HCEC 1CT (cell line): ENCODE results near the gene DPY19L2.
"Not testable (repeated sequence)": the region's sequence is repeated elsewhere in the genome, so short reads cannot be mapped to it uniquely, and the experiment has no call there.

Experiments used
- DNase-seq: peaks from one replicate; pipeline ENCODE4 v3.0.0-alpha.2; 2017

Gene DPY19L2

DNA sequence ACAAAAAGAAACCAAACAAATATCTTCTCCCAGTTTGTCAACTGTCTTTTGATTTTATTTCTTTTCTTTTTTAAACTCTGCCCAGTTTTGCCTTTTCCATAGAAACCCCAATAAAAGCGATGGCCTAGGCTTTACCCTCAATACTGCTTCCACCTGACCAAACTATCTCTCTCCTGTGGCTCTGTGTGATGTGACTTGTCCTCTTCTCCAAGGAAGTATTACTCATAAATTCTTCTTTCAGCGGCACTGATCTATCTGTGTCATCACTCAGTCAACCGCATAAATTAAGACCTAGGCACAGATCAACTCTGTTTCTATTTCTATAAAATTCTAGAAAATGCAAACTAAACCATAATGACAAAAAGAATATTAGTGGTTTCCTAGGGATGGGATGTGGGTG, 9.8 kb downstream of the DPY19L2 start:
- not testable (repeated sequence) for DNase-seq

DNA sequence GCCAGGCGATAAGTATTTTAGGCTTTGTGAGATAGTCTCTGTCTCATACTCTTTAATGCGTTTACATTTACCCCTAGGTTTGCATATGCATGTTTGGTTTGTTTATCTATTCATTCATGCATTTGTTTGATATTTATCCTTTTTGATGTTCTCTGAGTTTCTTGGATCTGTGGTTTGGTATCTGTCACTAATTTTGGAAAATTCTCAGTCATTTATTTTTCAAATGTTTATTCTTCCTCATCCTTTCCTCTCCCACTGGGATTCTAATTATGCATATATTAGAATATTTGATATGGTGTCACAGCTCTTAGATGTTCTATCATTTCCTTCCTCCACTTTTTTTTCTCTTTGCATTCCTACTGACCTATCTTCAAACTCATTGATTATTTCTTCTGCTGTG, 11.9 kb downstream of the DPY19L2 start:
- DNase-seq, result not testable (repeated sequence)

GRCh38 chr12:63655543-63656257, 12.6 kb downstream of the DPY19L2 start:
- DNase-seq, result not testable (repeated sequence)

GRCh38 chr12:63654481-63654880, 13.8 kb downstream of the DPY19L2 start:
- not testable (repeated sequence) for DNase-seq

DNA sequence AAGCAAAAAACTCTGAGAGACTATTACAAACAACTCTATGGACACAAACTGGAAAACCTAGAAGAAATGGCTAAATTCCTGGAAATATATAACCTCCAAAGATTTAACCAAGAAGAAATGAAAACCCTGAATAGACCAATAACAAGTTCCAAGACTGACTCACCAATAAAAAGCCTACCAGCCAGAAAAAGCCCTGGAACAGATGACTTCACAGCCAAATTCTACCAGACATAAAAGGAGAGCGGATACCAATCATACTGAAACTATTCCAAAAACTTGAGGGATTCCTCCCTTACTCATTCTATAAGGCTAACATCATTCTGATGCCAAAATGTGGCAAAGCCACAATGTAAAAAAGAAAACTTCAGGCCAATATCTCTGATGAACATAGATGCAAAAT, 18.8 kb downstream of the DPY19L2 start:
- peak; percentile 72 for DNase-seq

DNA sequence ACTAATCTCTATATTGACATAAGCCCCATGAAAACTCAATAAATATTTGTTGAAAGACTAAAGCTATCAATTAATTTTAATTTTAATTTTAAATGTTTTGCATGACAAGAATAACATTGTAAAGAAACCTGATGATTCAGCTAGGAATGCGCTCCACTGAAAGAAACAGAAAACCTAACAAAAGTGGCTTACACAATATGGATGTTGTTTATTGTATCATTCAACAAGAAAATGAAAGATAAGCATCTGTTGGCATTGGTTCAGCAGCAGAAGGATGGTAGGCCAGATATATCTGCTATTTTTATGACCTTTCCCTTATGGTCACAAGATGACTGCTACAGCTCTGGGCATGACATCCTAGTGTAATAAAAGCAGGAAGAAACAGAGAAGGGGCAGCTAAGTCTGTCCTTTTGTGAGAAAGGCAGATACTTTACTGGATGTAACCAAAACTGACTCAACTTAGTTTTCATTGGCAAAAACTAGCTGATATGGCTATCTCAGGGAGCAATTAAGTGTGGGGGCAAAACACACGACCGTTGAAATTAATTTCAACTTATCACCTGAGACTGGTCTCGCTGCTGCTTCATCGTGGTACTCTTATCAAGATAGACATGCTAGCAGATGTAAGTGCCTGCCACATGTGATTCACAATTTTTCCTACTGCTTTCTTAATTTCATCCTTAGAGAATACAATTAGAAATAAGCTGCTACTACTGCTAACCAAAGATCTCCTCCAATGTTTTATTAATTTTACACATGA, 24.7 kb downstream of the DPY19L2 start:
- not testable (repeated sequence) for DNase-seq

GRCh38 chr12:63624258-63624657, 44.0 kb downstream of the DPY19L2 start:
- not testable (repeated sequence) for DNase-seq

GRCh38 chr12:63615544-63615943, 52.7 kb downstream of the DPY19L2 start:
- not testable (repeated sequence) for DNase-seq

GRCh38 chr12:63611285-63611684, 57.0 kb downstream of the DPY19L2 start:
- DNase-seq, result not testable (repeated sequence)

GRCh38 chr12:63609281-63609680, 59.0 kb downstream of the DPY19L2 start:
- DNase-seq, result not testable (repeated sequence)

- DNase-seq, result not testable (repeated sequence)
These were observed 63.3 kb downstream of the DPY19L2 start for GRCh38 chr12:63604985-63605384.

DNA sequence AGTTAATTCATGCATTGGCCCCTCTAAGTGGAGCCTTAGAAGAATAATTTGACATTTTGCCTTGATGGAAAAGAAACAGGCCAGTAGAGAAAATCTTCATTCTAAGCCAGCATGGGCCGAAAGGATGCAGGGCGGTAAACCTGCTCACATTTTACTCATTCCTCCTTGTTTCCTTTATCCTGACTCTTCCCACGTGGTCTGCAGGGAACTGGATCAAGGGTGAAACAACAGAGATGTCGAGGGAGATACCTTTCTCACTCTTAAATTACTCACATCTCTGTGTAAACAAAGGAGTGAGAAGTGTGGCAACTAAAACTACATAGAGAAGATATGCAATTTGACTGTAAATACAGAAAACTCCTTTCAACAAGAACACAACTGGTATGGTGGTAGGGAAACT, 73.5 kb downstream of the DPY19L2 start:
- DNase-seq, result peak; percentile 2

DNA sequence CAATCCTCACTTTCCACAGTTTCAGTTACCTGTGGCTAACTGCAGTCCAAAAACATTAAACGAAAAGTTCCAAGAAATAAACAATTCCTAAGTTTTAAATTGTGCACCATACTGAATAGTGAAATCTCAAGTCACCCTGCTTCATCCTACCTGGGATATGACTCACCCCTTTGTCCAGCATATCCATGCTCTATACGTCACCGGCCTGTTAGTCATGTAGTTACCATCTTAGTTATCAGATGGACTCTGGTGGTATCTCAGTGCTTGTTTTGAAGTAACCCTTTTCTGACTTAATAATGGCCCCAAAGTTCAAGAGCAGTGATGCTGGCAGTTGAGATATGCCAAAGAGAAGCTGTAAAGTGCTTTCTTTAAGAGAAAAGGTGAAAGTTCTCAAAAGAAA, 83.9 kb downstream of the DPY19L2 start:
- DNase-seq, result not testable (repeated sequence)

- not testable (repeated sequence) for DNase-seq
These were observed 85.0 kb downstream of the DPY19L2 start for GRCh38 chr12:63583289-63583688.

- not testable (repeated sequence) for DNase-seq
These were observed 90.7 kb downstream of the DPY19L2 start for GRCh38 chr12:63577631-63578030.

- DNase-seq, result not testable (repeated sequence)
These were observed 96.3 kb downstream of the DPY19L2 start for GRCh38 chr12:63572038-63572437.

DNA sequence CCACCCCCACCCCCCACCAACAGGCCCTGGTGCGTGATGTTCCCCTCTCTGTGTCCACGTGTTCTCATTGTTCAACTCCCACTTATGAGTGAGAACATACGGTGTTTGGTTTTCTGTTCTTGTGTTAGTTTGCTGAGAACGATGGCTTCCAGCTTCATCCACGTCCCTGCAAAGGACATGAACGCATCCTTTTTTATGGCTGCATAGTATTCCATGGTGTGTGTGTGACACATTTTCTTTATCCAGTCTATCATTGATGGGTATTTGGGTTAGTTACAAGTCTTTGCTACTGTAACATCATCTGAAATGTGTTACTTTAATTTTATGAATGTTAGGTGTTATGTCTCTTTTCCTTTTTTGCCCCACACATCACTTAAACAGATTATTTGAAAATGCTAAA, 109.8 kb downstream of the DPY19L2 start:
- DNase-seq, result not testable (repeated sequence)

DNA sequence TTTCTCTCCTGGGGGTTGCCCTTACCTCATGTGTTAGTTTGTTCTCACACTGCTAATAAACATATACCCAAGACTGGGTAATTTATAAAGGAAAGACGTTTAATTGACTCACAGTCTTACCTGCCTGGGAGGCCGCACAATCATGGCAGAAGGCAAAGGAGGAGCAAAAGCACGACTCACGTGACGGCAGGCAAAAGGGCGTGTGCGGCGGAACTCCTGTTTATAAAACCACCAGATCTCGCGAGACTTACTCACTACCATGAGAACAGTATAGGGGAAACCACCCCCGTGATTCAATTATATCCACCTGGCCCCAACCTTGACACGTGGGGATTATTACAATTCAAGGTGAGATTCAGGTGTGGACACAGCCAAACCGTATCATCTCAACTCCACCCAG, 116.9 kb downstream of the DPY19L2 start:
- DNase-seq, result not testable (repeated sequence)

DNA sequence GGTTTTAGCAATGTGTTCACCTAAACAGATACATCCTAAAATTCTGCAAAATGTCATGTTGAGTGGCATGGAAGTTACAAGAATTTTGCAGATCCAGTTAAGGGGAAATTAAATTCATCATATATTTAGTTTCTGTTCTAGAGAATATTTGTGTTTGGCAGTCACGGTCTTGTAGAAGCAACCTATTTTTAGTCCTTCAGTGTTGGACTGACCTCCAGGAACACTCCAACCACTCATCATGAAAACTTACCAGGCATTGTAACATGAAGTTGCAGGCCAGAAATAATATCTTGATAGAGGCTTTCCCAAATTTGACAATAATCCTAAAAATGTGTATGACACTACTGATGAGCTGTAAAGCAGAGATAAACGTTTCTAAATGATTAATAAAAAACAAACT, 119.3 kb downstream of the DPY19L2 start:
- DNase-seq, result not testable (repeated sequence)

DNA sequence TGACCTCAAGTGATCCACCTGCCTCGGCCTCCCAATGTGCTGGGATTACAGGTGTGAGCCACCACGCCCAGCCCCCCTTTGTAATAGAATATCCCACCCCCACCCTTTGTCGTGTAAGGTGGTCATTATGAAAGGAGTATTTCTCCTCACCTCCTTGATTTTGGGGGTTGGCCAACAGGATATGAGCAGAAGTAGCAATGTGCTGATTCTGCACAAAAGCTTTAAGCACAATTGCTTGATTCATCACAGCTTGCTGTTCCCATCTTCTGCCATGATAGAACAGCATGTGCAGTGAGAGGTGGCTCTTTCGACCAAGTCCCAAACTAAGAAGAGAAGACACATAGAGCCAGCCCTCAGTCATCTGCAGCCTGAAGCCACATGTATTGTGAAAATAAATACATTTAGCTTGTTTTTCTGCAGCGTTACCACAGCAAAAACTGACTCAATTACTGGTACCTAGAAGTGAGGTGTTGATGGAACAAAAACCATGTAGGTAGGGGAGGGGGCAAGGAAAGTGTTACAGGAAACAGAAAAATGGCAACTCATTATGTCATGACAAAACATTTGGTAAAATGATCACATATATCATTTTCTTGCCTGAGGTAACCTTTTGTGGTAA, 122.9 kb downstream of the DPY19L2 start:
- not testable (repeated sequence) for DNase-seq

GRCh38 chr12:63538656-63539055, 129.6 kb downstream of the DPY19L2 start:
- DNase-seq, result not testable (repeated sequence)

DNA sequence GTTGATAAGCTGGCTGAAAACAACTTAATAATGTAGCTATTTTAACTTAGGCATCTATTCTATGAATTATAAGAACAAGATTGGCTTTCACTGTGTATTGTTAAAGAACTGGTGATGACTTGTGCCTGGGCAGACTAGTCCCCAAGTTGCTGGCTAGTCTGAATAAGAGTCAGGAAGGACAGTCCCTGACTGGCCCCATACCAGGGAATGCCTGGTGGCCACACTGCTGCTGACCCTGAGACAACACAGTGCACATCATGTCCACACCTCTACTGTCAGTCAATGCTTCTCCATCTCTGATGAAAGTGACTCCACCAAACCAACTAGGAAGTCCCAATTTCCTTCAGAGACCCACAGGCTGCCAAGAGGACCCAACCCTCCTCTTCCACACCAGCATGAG, 130.5 kb downstream of the DPY19L2 start:
- not testable (repeated sequence) for DNase-seq

GRCh38 chr12:63529641-63530040, 138.7 kb downstream of the DPY19L2 start:
- not testable (repeated sequence) for DNase-seq

- DNase-seq, result no peak
These were observed 142.5 kb downstream of the DPY19L2 start for GRCh38 chr12:63525831-63526230.
